Measurements from ENCODE around the gene TBX5. TPM values are rescaled to one million over a fixed set of nuclear protein-coding genes. Genes with fewer than 3 reads are reported as not detected.

Gene TBX5
- total and polyA plus RNA-seq, 7 experiments from 2014 or later: not detected

DNA sequence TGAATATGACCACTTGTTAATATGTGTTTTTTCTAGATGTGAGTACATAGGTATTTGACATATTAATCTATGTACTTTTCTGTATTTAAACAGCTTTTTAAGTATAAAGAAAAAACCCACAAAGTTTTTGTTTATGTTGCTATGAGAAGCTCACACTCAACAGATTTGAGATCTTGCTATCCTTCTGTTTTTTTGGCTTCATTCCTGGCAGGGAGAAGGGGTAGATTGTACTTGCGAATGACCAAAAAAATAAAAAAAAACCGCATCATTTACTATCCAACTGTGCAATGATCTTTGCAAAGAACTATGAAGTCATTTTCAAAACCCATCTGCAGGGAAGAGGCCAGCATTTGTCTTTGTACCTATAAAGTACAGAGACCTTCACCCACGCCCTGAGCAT, 28.4 kb upstream of the TBX5 start:
- Histone ChIP-seq H3K27me3 (ENCODE audit: control insufficient read depth in 2 of 2, insufficient read depth in 2 of 2, low read length in 2 of 2) (no peaks in the 10 kb centered on the region), H3K27ac (ENCODE audit: low read depth, low read length) (no peak overlapping the region), H3K9me3 (ENCODE audit: control insufficient read depth in 2 of 3, low read length in 3 of 3) (no peaks in the 10 kb centered on the region), H3K36me3 (ENCODE audit: control insufficient read depth in 2 of 3, insufficient read depth in 3 of 3, low read length in 3 of 3) (no peaks in the 10 kb centered on the region), H3K4me1 (ENCODE audit: control insufficient read depth in 2 of 2, insufficient read depth in 2 of 2, low read length in 2 of 2) (no peaks in the 10 kb centered on the region), H3K4me3 (ENCODE audit: low read length) (no peak overlapping the region)
- Mint-ChIP-seq H3K4me1 (peaks cover 0 to 7% (median 0%) of the 10 kb centered on the region in 7 donors), H3K4me3 (no peak overlapping the region), H3K27me3 (peaks cover 30 to 40% (median 32%) of the 10 kb centered on the region in 5 donors), H3K36me3 (peaks cover 0 to 10% (median 0%) of the 10 kb centered on the region in 5 donors), H3K9me3 (peaks cover 0 to 10% (median 4%) of the 10 kb centered on the region in 11 donors), H3K27ac (no peak overlapping the region)
- POLR2A ChIA-PET: no interaction called here
- ATAC-seq (no peak), DNase-seq (no peak)
- intact Hi-C loops (cut with micrococcal nuclease): no loop called here
- CTCF ChIA-PET: no interaction called here

DNA sequence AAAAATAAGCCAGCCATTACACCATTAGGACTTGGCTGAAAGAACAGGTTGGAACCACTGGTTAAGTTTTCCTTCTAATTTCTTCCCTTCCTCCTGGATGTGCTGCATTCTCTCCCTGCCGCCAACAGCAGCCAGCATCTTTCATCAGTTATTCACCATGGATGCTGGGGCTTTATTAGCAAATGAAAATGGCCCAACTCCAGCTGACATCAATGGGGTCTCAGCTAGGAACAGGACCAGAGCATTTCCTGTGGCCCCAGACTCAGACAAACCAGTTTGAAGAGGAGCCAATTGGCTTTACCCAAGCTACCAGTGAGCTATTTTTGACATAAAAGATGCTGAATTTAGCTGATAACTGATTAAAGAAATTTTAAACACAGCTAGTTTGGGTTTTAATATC, 26.0 kb upstream of the TBX5 start:
- no peaks in the 10 kb centered on the region for H3K4me1 Mint-ChIP-seq
- peaks cover 0 to 5% (median 0%) of the 10 kb centered on the region in 5 donors for H3K36me3 Mint-ChIP-seq
- intact Hi-C loops (cut with micrococcal nuclease): no loop called here
- peaks cover 9 to 18% (median 11%) of the 10 kb centered on the region in 5 donors for H3K27me3 Mint-ChIP-seq
- Histone ChIP-seq H3K27me3 (ENCODE audit: control insufficient read depth in 2 of 2, insufficient read depth in 2 of 2, low read length in 2 of 2) (no peaks in the 10 kb centered on the region), H3K36me3 (ENCODE audit: control insufficient read depth in 2 of 3, insufficient read depth in 3 of 3, low read length in 3 of 3) (no peaks in the 10 kb centered on the region), H3K9me3 (ENCODE audit: control insufficient read depth in 2 of 3, low read length in 3 of 3) (no peaks in the 10 kb centered on the region), H3K27ac (ENCODE audit: low read depth, low read length) (no peak overlapping the region), H3K4me3 (ENCODE audit: low read length) (no peak overlapping the region), H3K4me1 (ENCODE audit: control insufficient read depth in 2 of 2, insufficient read depth in 2 of 2, low read length in 2 of 2) (no peaks in the 10 kb centered on the region)
- no peak overlapping the region for H3K4me3 Mint-ChIP-seq
- ChIA-PET CTCF (no interaction called here), POLR2A (no interaction called here)
- H3K27ac Mint-ChIP-seq: no peak overlapping the region
- ATAC-seq (no peak), DNase-seq (no peak)
- H3K9me3 Mint-ChIP-seq: peaks cover 0 to 10% (median 1%) of the 10 kb centered on the region in 11 donors

DNA sequence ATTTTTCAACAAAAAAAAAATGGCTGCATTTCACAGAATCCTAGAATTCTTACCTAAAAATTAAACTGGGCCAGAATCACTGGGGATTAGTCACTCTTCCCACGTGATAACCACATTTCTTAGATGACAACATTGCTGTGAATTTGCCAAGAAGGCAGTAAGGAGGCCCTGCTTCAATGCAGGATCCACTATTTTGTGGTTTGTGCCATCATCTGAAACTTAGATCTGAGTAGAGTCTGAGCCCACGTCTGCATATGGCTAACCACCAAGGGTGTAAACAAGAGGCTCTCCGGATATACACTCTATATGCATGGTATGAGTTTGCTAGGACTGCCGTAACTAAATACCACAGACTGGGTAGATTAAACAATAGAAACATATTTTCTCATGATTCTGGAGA, 24.4 kb upstream of the TBX5 start:
- H3K9me3 ChIP-seq (ENCODE audit: control insufficient read depth in 2 of 3, low read length in 3 of 3): no peaks in the 10 kb centered on the region
- Mint-ChIP-seq H3K36me3 (no peaks in the 10 kb centered on the region), H3K4me3 (no peak overlapping the region), H3K27me3 (peaks cover 4 to 19% (median 10%) of the 10 kb centered on the region in 5 donors), H3K27ac (no peak overlapping the region), H3K9me3 (peaks cover 0 to 4% (median 0%) of the 10 kb centered on the region in 11 donors), H3K4me1 (no peaks in the 10 kb centered on the region)
- ATAC-seq (no peak), DNase-seq (no peak)
- intact Hi-C loops (cut with micrococcal nuclease): no loop called here
- H3K27me3 ChIP-seq (ENCODE audit: control insufficient read depth in 2 of 2, insufficient read depth in 2 of 2, low read length in 2 of 2): no peaks in the 10 kb centered on the region
- no peaks in the 10 kb centered on the region for H3K4me1 ChIP-seq (ENCODE audit: control insufficient read depth in 2 of 2, insufficient read depth in 2 of 2, low read length in 2 of 2)
- CTCF ChIA-PET: no interaction called here
- H3K36me3 ChIP-seq (ENCODE audit: control insufficient read depth in 2 of 3, insufficient read depth in 3 of 3, low read length in 3 of 3): no peaks in the 10 kb centered on the region
- H3K4me3 ChIP-seq (ENCODE audit: low read length): no peak overlapping the region
- POLR2A ChIA-PET: no interaction called here
- H3K27ac ChIP-seq (ENCODE audit: low read depth, low read length): no peak overlapping the region

DNA sequence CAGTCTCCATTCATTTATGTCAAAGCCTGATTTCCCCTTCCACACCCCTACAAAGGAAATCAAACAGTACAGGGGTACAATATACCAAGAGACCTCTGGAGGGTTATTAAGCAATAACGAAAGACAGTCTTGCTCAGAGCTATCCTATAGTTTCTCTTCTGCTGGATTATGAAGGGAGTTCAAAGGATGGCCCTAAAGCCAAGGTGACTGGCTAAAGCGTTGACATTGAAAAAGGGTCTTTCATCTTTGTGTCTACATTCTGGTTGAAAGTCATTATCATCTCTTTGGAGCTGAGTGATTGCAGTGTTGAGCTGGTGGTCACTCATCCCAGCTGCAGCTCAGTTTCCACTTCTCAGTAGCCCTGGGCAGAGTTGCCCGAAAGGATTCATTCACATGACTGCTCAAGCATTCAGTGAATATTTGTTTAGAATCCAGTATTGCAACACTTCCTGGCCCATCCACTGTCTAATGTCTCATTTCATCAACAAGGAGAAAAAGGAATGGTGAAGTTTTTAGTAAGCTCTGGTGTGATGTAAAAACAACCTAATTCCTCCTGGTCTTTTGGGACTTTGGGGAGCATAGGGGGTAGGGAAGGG, 19.2 kb upstream of the TBX5 start:
- intact Hi-C loops (cut with micrococcal nuclease): no loop called here
- no peak for DNase-seq
- H3K4me3 Mint-ChIP-seq: no peak overlapping the region
- Histone ChIP-seq H3K27ac (ENCODE audit: low read depth, low read length) (no peak overlapping the region), H3K27me3 (ENCODE audit: control insufficient read depth in 2 of 2, insufficient read depth in 2 of 2, low read length in 2 of 2) (no peaks in the 10 kb centered on the region), H3K4me1 (ENCODE audit: control insufficient read depth in 2 of 2, insufficient read depth in 2 of 2, low read length in 2 of 2) (no peaks in the 10 kb centered on the region), H3K4me3 (ENCODE audit: low read length) (no peak overlapping the region), H3K9me3 (ENCODE audit: control insufficient read depth in 2 of 3, low read length in 3 of 3) (no peaks in the 10 kb centered on the region), H3K36me3 (ENCODE audit: control insufficient read depth in 2 of 3, insufficient read depth in 3 of 3, low read length in 3 of 3) (no peaks in the 10 kb centered on the region)
- no peaks in the 10 kb centered on the region for H3K4me1 Mint-ChIP-seq
- H3K27me3 Mint-ChIP-seq: peaks cover 0 to 24% (median 18%) of the 10 kb centered on the region in 5 donors
- no peak for ATAC-seq
- ChIA-PET POLR2A (no interaction called here), CTCF (no interaction called here)
- H3K27ac Mint-ChIP-seq: no peak overlapping the region
- peaks cover 0 to 6% (median 0%) of the 10 kb centered on the region in 11 donors for H3K9me3 Mint-ChIP-seq
- H3K36me3 Mint-ChIP-seq: peaks cover 0 to 3% (median 0%) of the 10 kb centered on the region in 5 donors

DNA sequence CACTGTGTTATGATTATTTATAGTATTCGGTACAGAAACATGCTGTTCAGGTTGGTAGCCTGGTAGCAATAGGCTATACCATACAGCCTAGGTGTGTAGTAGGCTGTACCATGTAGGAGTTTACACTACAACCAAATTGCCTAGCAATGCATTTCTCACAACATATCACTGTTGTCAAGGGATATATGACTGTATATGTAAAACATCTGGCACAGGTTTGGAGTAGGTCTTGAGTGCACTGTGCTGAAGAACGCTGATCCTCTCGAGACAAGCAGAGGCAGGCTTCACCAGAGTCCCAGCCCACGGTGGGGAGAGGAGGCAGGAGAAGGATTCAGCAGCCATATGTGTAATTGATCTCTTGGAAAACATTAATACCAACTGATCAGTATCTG, 15.0 kb upstream of the TBX5 start:
- H3K27ac ChIP-seq (ENCODE audit: low read depth, low read length): no peak overlapping the region
- no peaks in the 10 kb centered on the region for H3K4me1 ChIP-seq (ENCODE audit: control insufficient read depth in 2 of 2, insufficient read depth in 2 of 2, low read length in 2 of 2)
- Mint-ChIP-seq H3K4me1 (no peaks in the 10 kb centered on the region), H3K27ac (no peak overlapping the region), H3K27me3 (peaks cover 0 to 52% (median 47%) of the 10 kb centered on the region in 5 donors), H3K4me3 (no peak overlapping the region), H3K36me3 (peaks cover 0 to 10% (median 0%) of the 10 kb centered on the region in 5 donors), H3K9me3 (peaks cover 0 to 15% (median 0%) of the 10 kb centered on the region in 11 donors)
- no peaks in the 10 kb centered on the region for H3K27me3 ChIP-seq (ENCODE audit: control insufficient read depth in 2 of 2, insufficient read depth in 2 of 2, low read length in 2 of 2)
- H3K4me3 ChIP-seq (ENCODE audit: low read length): no peak overlapping the region
- no peaks in the 10 kb centered on the region for H3K36me3 ChIP-seq (ENCODE audit: control insufficient read depth in 2 of 3, insufficient read depth in 3 of 3, low read length in 3 of 3)
- ATAC-seq (no peak), DNase-seq (no peak)
- H3K9me3 ChIP-seq (ENCODE audit: control insufficient read depth in 2 of 3, low read length in 3 of 3): no peaks in the 10 kb centered on the region
- ChIA-PET CTCF (no interaction called here), POLR2A (no interaction called here)
- intact Hi-C loops (cut with micrococcal nuclease): no loop called here

DNA sequence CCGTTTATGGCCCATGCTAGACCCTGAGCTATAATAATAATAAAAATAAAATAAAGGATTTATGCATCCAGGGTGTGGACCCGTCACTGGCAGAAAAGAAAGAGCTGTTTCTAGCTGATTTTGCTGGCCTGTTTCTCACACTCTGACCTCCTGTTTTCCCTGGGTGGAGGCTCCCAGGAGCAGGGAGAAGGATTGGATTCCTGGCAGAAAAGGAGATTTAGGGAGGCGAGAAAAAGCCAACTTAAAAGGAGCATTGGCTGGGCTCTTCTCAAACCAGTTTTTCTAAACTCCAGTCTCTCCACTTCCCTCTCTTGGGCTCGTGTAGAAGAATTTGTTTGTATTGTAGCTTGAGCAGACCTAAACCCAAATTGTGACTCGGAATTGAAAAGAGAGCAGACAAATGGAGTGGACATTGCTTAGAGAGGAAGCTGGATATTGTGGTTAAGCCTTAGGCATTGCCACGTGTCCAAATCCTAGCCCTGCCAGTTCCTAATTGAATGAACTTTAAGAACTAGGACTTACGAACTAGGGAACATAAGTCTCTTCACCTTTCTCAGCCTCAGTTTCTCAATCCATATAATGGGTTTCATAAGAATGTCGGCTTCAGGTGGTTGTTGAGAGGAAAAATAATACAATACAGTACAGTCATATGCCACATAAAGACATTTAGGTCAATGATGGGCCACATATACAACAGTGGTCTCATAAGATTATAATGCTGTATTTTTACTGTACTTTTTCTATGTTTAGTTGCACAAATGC, 14.4 kb upstream of the TBX5 start:
- peaks cover 3 to 58% (median 44%) of the 10 kb centered on the region in 5 donors for H3K27me3 Mint-ChIP-seq
- no peaks in the 10 kb centered on the region for H3K36me3 ChIP-seq (ENCODE audit: control insufficient read depth in 2 of 3, insufficient read depth in 3 of 3, low read length in 3 of 3)
- H3K27me3 ChIP-seq (ENCODE audit: control insufficient read depth in 2 of 2, insufficient read depth in 2 of 2, low read length in 2 of 2): no peaks in the 10 kb centered on the region
- intact Hi-C loops (cut with micrococcal nuclease): no loop called here
- ATAC-seq (no peak), DNase-seq (no peak)
- H3K9me3 ChIP-seq (ENCODE audit: control insufficient read depth in 2 of 3, low read length in 3 of 3): no peaks in the 10 kb centered on the region
- no peaks in the 10 kb centered on the region for H3K4me1 Mint-ChIP-seq
- H3K36me3 Mint-ChIP-seq: peaks cover 0 to 10% (median 0%) of the 10 kb centered on the region in 5 donors
- no peaks in the 10 kb centered on the region for H3K4me1 ChIP-seq (ENCODE audit: control insufficient read depth in 2 of 2, insufficient read depth in 2 of 2, low read length in 2 of 2)
- no peak overlapping the region for H3K4me3 ChIP-seq (ENCODE audit: low read length)
- peaks cover 0 to 15% (median 0%) of the 10 kb centered on the region in 11 donors for H3K9me3 Mint-ChIP-seq
- POLR2A ChIA-PET: no interaction called here
- no peak overlapping the region for H3K27ac Mint-ChIP-seq
- H3K27ac ChIP-seq (ENCODE audit: low read depth, low read length): no peak overlapping the region
- CTCF ChIA-PET: no interaction called here
- H3K4me3 Mint-ChIP-seq: no peak overlapping the region

DNA sequence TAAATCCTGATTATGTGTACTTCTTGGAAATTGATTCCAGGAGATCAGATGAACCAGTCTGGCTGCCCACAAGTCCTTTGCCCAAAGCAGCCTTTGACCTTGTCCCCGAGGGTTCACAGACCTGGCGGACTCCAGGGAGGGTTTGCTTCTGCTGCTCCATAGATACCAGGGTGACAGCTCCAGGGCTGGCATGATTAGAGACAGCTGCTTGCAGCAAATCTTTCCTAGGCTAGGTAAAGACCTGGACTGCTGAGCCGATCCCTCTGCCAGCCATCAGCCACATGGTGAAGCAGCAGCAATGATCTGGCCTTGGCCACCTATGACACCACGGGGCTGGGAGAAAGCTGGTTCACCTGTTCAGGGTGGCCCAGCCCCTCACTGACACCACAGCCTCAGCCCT, 10.1 kb upstream of the TBX5 start:
- ChIA-PET POLR2A (interaction anchor here (0.6 kb wide), 1 partner anchor 717 kb away, joined by 3 read pairs; no protein-coding TSS in a partner anchor), CTCF (no interaction called here)
- Mint-ChIP-seq H3K9me3 (peaks cover 0 to 10% (median 4%) of the 10 kb centered on the region in 11 donors), H3K27ac (no peak overlapping the region), H3K27me3 (peaks cover 42 to 81% (median 65%) of the 10 kb centered on the region in 5 donors), H3K4me1 (peaks cover 0 to 7% (median 0%) of the 10 kb centered on the region in 7 donors), H3K36me3 (peaks cover 0 to 14% (median 0%) of the 10 kb centered on the region in 5 donors), H3K4me3 (no peak overlapping the region)
- intact Hi-C loops (cut with micrococcal nuclease): no loop called here
- Histone ChIP-seq H3K27me3 (ENCODE audit: control insufficient read depth in 2 of 2, insufficient read depth in 2 of 2, low read length in 2 of 2) (no peaks in the 10 kb centered on the region), H3K9me3 (ENCODE audit: control insufficient read depth in 2 of 3, low read length in 3 of 3) (no peaks in the 10 kb centered on the region), H3K4me1 (ENCODE audit: control insufficient read depth in 2 of 2, insufficient read depth in 2 of 2, low read length in 2 of 2) (no peaks in the 10 kb centered on the region), H3K36me3 (ENCODE audit: control insufficient read depth in 2 of 3, insufficient read depth in 3 of 3, low read length in 3 of 3) (no peaks in the 10 kb centered on the region), H3K4me3 (ENCODE audit: low read length) (no peak overlapping the region), H3K27ac (ENCODE audit: low read depth, low read length) (no peak overlapping the region)
- DNase-seq: no peak
- no peak for ATAC-seq
